PC-3 (cell line): ENCODE results near the gene GPA33.

Source experiments
- CTCF ChIP-seq: fragments of 300-600 bp; sonication (generic); conservative IDR thresholded peaks from 2 replicates; pipeline ENCODE4 v1.5.1; 2017; ENCODE audit warnings: antibody characterized with exemption, low read depth, mild to moderate bottlenecking, low read length
- EZH2 ChIP-seq: fragments of 300-600 bp; sonication (generic); IDR thresholded peaks from one replicate; pipeline ENCODE4 v1.6.1; 2017; ENCODE audit warnings: antibody characterized with exemption, mild to moderate bottlenecking, low read length; ENCODE audit not compliant: unreplicated experiment

GRCh38 chr1:167122121-167122480 lies 31.9 kb upstream of the GPA33 start:
- no peak for TF ChIP-seq CTCF
- no peak for TF ChIP-seq EZH2
